SK-N-SH (cell line): ENCODE results near the gene SLC1A3. TPM values are rescaled to one million over a fixed set of nuclear protein-coding genes. Genes with fewer than 3 reads are reported as not detected.

Source experiments
- CTCF ChIA-PET: fragments of 300-600, 350-600 bp; formaldehyde crosslinking; extraction: SDS; loops from one replicate; lab custom pipeline; 2021; lab: Yijun Ruan, JAX
- POLR2A ChIA-PET: fragments of 350-600 bp; sonication (Branson Sonifier 250); formaldehyde crosslinking; extraction: SDS; loops from one replicate; lab custom pipeline; 2020; ENCODE audit warnings: antibody characterized with exemption, inconsistent platforms; lab: Yijun Ruan, JAX
- DNase-seq: peaks from one replicate; pipeline ENCODE4 v3.0.0; 2012
- H2AFZ ChIP-seq: fragments of 200-600 bp; sonication (generic); 2 replicates; pipeline ENCODE4 v1.8.1; 2016; ENCODE audit warnings: antibody characterized with exemption, mild to moderate bottlenecking, low read depth
- H3F3A ChIP-seq: fragments of 200-600 bp; sonication (generic); replicated peaks from 2 replicates; pipeline ENCODE3; 2016; ENCODE audit warnings: antibody characterized with exemption, mild to moderate bottlenecking; ENCODE audit not compliant: insufficient read depth
- H3K27ac ChIP-seq, 2 experiments: fragments of 200-500 bp in 1 of 2; fragments of 200-600 bp in 1 of 2; sonication (Bioruptor generic) in 1 of 2; sonication (generic), shearing (Covaris generic) in 1 of 2; 2 replicates each; pipeline versions ENCODE4 v1.5.1 to v1.6.1; 2014 to 2016; ENCODE audit warnings: low read depth in 2 of 2, inconsistent platforms in 1 of 2, low read length in 1 of 2, mild to moderate bottlenecking in 1 of 2, mixed read lengths in 1 of 2
- H3K27me3 ChIP-seq: fragments of 200-600 bp; sonication (generic), shearing (Covaris generic); 2 replicates; pipeline ENCODE4 v1.6.1; 2016; ENCODE audit warnings: mixed run types; ENCODE audit not compliant: insufficient read depth
- H3K36me3 ChIP-seq, 2 experiments: fragments of 200-500 bp in 1 of 2; fragments of 200-600 bp in 1 of 2; sonication (Bioruptor generic) in 1 of 2; sonication (generic) in 1 of 2; replicated peaks in 1 of 2; 2 replicates each; pipeline versions ENCODE3 to v1.5.1; 2014 to 2016; ENCODE audit warnings: low read length in 1 of 2, mild to moderate bottlenecking in 1 of 2; ENCODE audit not compliant: insufficient read depth in 2 of 2, control insufficient read depth in 1 of 2
- H3K4me1 ChIP-seq, 2 experiments: fragments of 200-500 bp in 1 of 2; fragments of 200-600 bp in 1 of 2; sonication (Bioruptor generic) in 1 of 2; sonication (generic), shearing (Covaris generic) in 1 of 2; 2 replicates each; pipeline versions ENCODE4 v1.5.1 to v1.6.1; 2014 to 2016; ENCODE audit warnings: low read depth in 1 of 2, low read length in 1 of 2, mixed run types in 1 of 2; ENCODE audit not compliant: insufficient read depth in 2 of 2, control insufficient read depth in 1 of 2
- H3K4me2 ChIP-seq: fragments of 200-600 bp; sonication (generic), shearing (Covaris generic); 2 replicates; pipeline ENCODE4 v1.6.1; 2017; ENCODE audit warnings: mixed run types
- H3K4me3 ChIP-seq, 2 experiments: fragments of 200-500 bp in 1 of 2; fragments of 200-600 bp in 1 of 2; sonication (Bioruptor generic) in 1 of 2; sonication (generic), shearing (Covaris generic) in 1 of 2; 2 replicates each; pipeline versions ENCODE4 v1.5.1 to v1.8.1; 2014 to 2016; ENCODE audit warnings: low read depth in 2 of 2, inconsistent platforms in 1 of 2, low read length in 1 of 2, mild to moderate bottlenecking in 1 of 2, mixed read lengths in 1 of 2, moderate library complexity in 1 of 2
- H3K79me2 ChIP-seq: fragments of 200-600 bp; sonication (generic); 2 replicates; pipeline ENCODE4 v1.8.1; 2017; ENCODE audit warnings: mild to moderate bottlenecking; ENCODE audit not compliant: insufficient read depth
- H3K9ac ChIP-seq: fragments of 200-600 bp; sonication (generic); 2 replicates; pipeline ENCODE4 v1.6.1; 2017; ENCODE audit warnings: mixed run types
- H3K9me2 ChIP-seq: fragments of 200-600 bp; sonication (generic); 2 replicates; pipeline ENCODE4 v1.6.1; 2017; ENCODE audit warnings: mixed run types
- H3K9me3 ChIP-seq: fragments of 200-600 bp; sonication (generic); 2 replicates; pipeline ENCODE4 v1.6.1; 2017; ENCODE audit warnings: mixed run types, mild to moderate bottlenecking, moderate library complexity
- H4K20me1 ChIP-seq: fragments of 200-600 bp; sonication (generic); 2 replicates; pipeline ENCODE4 v1.6.1; 2017; ENCODE audit warnings: mild to moderate bottlenecking, mixed run types; ENCODE audit not compliant: insufficient read depth
- CTCF ChIP-seq: fragments of 200-600 bp; sonication (generic); IDR thresholded peaks from 2 replicates; pipeline ENCODE4 v1.6.1; 2017; ENCODE audit warnings: antibody characterized with exemption, mild to moderate bottlenecking, moderate library complexity
- ELF1 ChIP-seq: IDR thresholded peaks from 2 replicates; pipeline ENCODE4 v1.4.0; 2012
- GATA2 ChIP-seq: sonication (generic); formaldehyde crosslinking; IDR thresholded peaks from 2 replicates; pipeline ENCODE4 v1.5.0; 2020; ENCODE audit warnings: mild to moderate bottlenecking, missing genetic modification reagents
- IRF3 ChIP-seq: fragments of 150-350 bp; IDR thresholded peaks from 2 replicates; pipeline ENCODE4 v1.6.1; 2016; ENCODE audit warnings: mild to moderate bottlenecking, low read depth, low read length
- MEF2A ChIP-seq: IDR thresholded peaks from 2 replicates; pipeline ENCODE4 v1.4.0; 2012; ENCODE audit warnings: low read depth, borderline replicate concordance
- NFIC ChIP-seq: IDR thresholded peaks from 2 replicates; pipeline ENCODE4 v1.4.0; 2012; ENCODE audit warnings: borderline replicate concordance
- NRF1 ChIP-seq: IDR thresholded peaks from 2 replicates; pipeline ENCODE4 v1.6.1; 2012; ENCODE audit warnings: low read depth, mild to moderate bottlenecking, low read length
- PBX3 ChIP-seq: IDR thresholded peaks from 2 replicates; pipeline ENCODE4; 2012
- RCOR1 ChIP-seq: fragments of 150-350 bp; IDR thresholded peaks from 2 replicates; pipeline ENCODE4 v1.6.1; 2017; ENCODE audit warnings: antibody characterized with exemption, low read length
- RXRA ChIP-seq: IDR thresholded peaks from 2 replicates; pipeline ENCODE4 v1.4.0; 2012; ENCODE audit warnings: low read depth, mild to moderate bottlenecking, borderline replicate concordance
- SMC3 ChIP-seq: IDR thresholded peaks from 2 replicates; pipeline ENCODE4 v1.6.1; 2012; ENCODE audit warnings: low read depth, low read length, improper control_type of control experiment
- WGBS: methylation state at CpG from one replicate; pipeline ENCODE4 v1.1.6; 2017; ENCODE audit warnings: low lambda C conversion rate; 5-methylcytosine and 5-hydroxymethylcytosine counted together
- polyA plus RNA-seq, 3 experiments: library from polyadenylated mRNA; depleted of rRNA; stranded (reverse); fragments of >200 nt; gene quantifications; 2 replicates each; pipeline ENCODE4 v1.2.3, GENCODE V29; 2012

SLC1A3 gene
- polyA plus RNA-seq, 1 of the 3 experiments (the other 2 are of a cell fraction) = not detected

- no peak overlapping the region for H3K27ac ChIP-seq
- ChIA-PET CTCF (interaction anchor here (1.0 kb wide), 2 partner anchors 53 to 98 kb away, joined by 3 read pairs; no protein-coding TSS in a partner anchor), POLR2A (no interaction called here)
These were observed 24.7 kb downstream of the SLC1A3 start for GRCh38 chr5:36631154-36631553.

More at GRCh38 chr5:36631154-36631553, 24.7 kb downstream of the SLC1A3 start:
- Histone ChIP-seq H3K4me2 (no peak overlapping the region), H3K36me3 (no peaks in the 10 kb centered on the region), H3K9me2 (no peaks in the 10 kb centered on the region), H3K27me3 (peaks cover 20% of the 10 kb centered on the region; the same call in 1 of the 2 replicates), H3K79me2 (no peaks in the 10 kb centered on the region), H3K9ac (no peak overlapping the region), H3F3A (no peaks in the 10 kb centered on the region), H3K4me3 (no peak overlapping the region), H3K9me3 (no peaks in the 10 kb centered on the region), H2AFZ (no peak overlapping the region), H3K4me1 (no peaks in the 10 kb centered on the region), H4K20me1 (no peaks in the 10 kb centered on the region)
- no peak for TF ChIP-seq RCOR1
- no peak for TF ChIP-seq SMC3
- TF ChIP-seq RXRA = no peak
- TF ChIP-seq NFIC = no peak
- no peak for TF ChIP-seq PBX3
- TF ChIP-seq IRF3 = no peak
- TF ChIP-seq CTCF = no peak
- no peak for TF ChIP-seq MEF2A
- no peak for TF ChIP-seq GATA2 (CRISPR knock-in tag)
- TF ChIP-seq NRF1 = no peak
- TF ChIP-seq ELF1 = no peak
- WGBS = 5% methylated on average over 1 of the region's 1 CpG
- DNase-seq = no peak
